Lung (tissue), 12 donors: ENCODE results near the gene PRKCB. TPM values are rescaled to one million over a fixed set of nuclear protein-coding genes. Genes with fewer than 3 reads are reported as not detected.
A peak's percentile ranks its signal among the peaks of the same experiment; 100 is the strongest.

ENCODE experiments used
- ATAC-seq: fragments of 200-7000 bp; cut with Tn5 transposase; one replicate; pipeline ENCODE4 v1.9.1; 2020; ENCODE audit warnings: moderate number of reproducible peaks; ENCODE audit not compliant: insufficient read depth, low FRiP score
- DNase-seq, 3 donors: peaks; one replicate each; pipeline ENCODE4 v3.0.0-alpha.2; 2013 to 2017
- H3K27ac ChIP-seq, 2 donors: one replicate each; pipeline ENCODE4 v1.5.1; 2013; ENCODE audit warnings: mild to moderate bottlenecking in 2 of 2, moderate library complexity in 2 of 2, control low read depth in 1 of 2, inconsistent platforms in 1 of 2, low read depth in 1 of 2, low read length in 1 of 2
- H3K27me3 ChIP-seq, 3 donors: one replicate each; pipeline ENCODE4 v1.5.1; 2013; ENCODE audit warnings: low read length in 2 of 3; ENCODE audit not compliant: control insufficient read depth in 3 of 3, insufficient read depth in 3 of 3
- H3K36me3 ChIP-seq, 4 donors: one replicate each; pipeline ENCODE4 v1.5.1; 2013; ENCODE audit warnings: low read length in 4 of 4, mild to moderate bottlenecking in 1 of 4, moderate library complexity in 1 of 4; ENCODE audit not compliant: control insufficient read depth in 4 of 4, insufficient read depth in 4 of 4
- H3K4me1 ChIP-seq, 5 donors: one replicate each; pipeline ENCODE4 v1.5.1; 2013; ENCODE audit warnings: low read length in 5 of 5, mild to moderate bottlenecking in 2 of 5, moderate library complexity in 1 of 5; ENCODE audit not compliant: control insufficient read depth in 5 of 5, insufficient read depth in 5 of 5
- H3K4me3 ChIP-seq: one replicate; pipeline ENCODE4 v1.5.1; 2013; ENCODE audit warnings: mild to moderate bottlenecking, control low read depth, moderate library complexity
- H3K9ac ChIP-seq, 2 donors: one replicate each; pipeline ENCODE4 v1.5.1; 2013; ENCODE audit warnings: low read length in 2 of 2, control low read depth in 1 of 2; ENCODE audit not compliant: insufficient read depth in 1 of 2
- H3K9me3 ChIP-seq, 4 donors: one replicate each; pipeline ENCODE4 v1.5.1; 2013; ENCODE audit warnings: low read length in 3 of 4, mild to moderate bottlenecking in 1 of 4, moderate library complexity in 1 of 4; ENCODE audit not compliant: control insufficient read depth in 4 of 4, insufficient read depth in 3 of 4
- WGBS, 2 donors: extraction: QIAGEN DNeasy Blood & Tissue Kit; methylation state at CpG; one replicate each; pipeline ENCODE4 v1.1.7; 2013; 5-methylcytosine and 5-hydroxymethylcytosine counted together
- polyA plus RNA-seq, 2 donors: library from polyadenylated mRNA; stranded (reverse); fragments of 200-250 nt; gene quantifications; one replicate each; pipeline ENCODE4 v1.2.1, GENCODE V29; 2013
- total RNA-seq, 2 donors: library from RNA; depleted of rRNA in 1 of 2; stranded (reverse); fragments of >200 nt in 1 of 2; gene quantifications; one replicate each; pipeline ENCODE4 v1.2.1, GENCODE V29; 2014 to 2021
- TF ChIP-seq, protein P1 (sequence below): IDR thresholded peaks from 2 replicates; pipeline ENCODE4 v1.5.1; 2012; ENCODE audit warnings: mild to moderate bottlenecking; ENCODE audit errors: control extremely low read depth, extremely low read depth
- donor health status: control.
- donor health status: control.
- donor health status: Bipolar disorder and iron deficiency.
- donor health status: healthy.
- donor health status: DM: yes; HTN: yes; CAD: no.

Gene PRKCB
- total and polyA plus RNA-seq, 4 donors = 2.5 to 46.4 (median 21.8) TPM

DNA sequence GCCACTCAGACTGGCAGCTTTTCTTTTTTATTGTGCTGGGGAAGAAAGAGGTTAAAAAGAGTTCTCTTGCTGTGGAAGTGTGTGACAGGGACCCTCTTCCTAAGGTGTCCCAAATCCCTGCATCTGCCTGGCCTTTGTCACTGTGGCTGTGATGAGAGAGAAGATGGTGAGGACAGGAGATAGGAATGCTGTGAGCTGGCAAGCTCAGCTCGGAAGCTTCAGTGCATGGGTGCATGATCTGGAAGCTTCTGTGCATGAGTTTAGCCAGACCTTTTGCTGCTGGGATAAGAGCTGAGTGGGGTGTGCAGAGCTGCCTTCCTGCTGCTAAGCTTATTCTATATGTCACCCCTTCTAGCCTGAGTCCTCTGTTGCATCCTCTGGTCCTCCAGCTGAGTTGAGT is 317.0 kb downstream of the PRKCB start:
- ATAC-seq (no peak), DNase-seq (no peak)
- Histone ChIP-seq H3K4me3 (no peak overlapping the region), H3K27ac (no peak overlapping the region), H3K9me3 (peaks cover 0 to 1% (median 0%) of the 10 kb centered on the region in 4 donors), H3K36me3 (peaks cover 0 to 15% (median 3%) of the 10 kb centered on the region in 4 donors), H3K4me1 (no peaks in the 10 kb centered on the region), H3K27me3 (no peaks in the 10 kb centered on the region), H3K9ac (no peak overlapping the region)
- TF ChIP-seq, protein P1, sequence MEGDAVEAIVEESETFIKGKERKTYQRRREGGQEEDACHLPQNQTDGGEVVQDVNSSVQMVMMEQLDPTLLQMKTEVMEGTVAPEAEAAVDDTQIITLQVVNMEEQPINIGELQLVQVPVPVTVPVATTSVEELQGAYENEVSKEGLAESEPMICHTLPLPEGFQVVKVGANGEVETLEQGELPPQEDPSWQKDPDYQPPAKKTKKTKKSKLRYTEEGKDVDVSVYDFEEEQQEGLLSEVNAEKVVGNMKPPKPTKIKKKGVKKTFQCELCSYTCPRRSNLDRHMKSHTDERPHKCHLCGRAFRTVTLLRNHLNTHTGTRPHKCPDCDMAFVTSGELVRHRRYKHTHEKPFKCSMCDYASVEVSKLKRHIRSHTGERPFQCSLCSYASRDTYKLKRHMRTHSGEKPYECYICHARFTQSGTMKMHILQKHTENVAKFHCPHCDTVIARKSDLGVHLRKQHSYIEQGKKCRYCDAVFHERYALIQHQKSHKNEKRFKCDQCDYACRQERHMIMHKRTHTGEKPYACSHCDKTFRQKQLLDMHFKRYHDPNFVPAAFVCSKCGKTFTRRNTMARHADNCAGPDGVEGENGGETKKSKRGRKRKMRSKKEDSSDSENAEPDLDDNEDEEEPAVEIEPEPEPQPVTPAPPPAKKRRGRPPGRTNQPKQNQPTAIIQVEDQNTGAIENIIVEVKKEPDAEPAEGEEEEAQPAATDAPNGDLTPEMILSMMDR = no peak
- WGBS, 2 donors = 75 to 93% methylated on average over 1 of the region's 1 CpG

DNA sequence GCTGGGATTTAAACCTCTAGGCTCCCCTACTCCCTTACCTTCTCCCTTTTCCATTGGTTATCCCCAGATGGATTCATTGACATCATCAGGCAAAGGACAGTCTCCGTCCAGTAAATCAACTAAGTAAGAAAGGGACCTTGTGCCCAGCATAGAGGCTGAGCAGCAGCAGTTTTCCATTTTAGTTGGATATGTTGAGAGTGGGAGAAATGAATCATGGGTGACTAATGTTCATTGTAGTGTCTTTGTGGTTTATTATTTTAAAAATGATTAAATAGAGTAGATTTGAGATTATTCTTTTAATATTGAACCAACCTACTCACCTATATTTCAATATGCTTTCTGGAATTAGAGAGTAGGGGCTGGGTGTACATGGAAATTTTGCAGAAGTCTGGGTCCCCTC is 321.0 kb downstream of the PRKCB start:
- 88 to 89% methylated on average over 1 of the region's 1 CpG for WGBS, 2 donors
- no peak for DNase-seq
- H3K9me3 ChIP-seq = no peaks in the 10 kb centered on the region
- no peaks in the 10 kb centered on the region for H3K27me3 ChIP-seq
- no peak overlapping the region for H3K4me3 ChIP-seq
- H3K9ac ChIP-seq = no peak overlapping the region
- H3K27ac ChIP-seq = no peak overlapping the region
- no peaks in the 10 kb centered on the region for H3K4me1 ChIP-seq
- TF ChIP-seq, protein P1 = no peak
- H3K36me3 ChIP-seq = peaks cover 0 to 18% (median 3%) of the 10 kb centered on the region in 4 donors
- ATAC-seq = no peak

DNA sequence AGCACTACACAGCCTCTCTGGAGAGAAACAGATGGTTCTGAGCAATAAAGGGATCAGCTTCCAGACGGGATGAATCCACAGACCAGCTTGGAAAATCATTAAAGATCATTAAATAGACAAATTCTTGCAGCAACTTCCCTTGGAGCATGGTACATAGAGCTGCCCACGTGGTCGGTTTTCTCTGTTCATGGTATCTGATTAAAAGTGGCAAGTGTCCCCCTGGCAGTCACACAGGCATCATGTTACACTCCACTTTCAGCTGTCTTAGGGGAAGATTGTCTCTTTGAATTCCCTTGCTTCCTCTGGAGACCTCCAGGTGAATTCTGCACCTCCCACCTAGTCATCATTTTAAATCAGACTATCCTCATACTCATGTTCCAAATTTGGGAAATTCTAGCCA is 328.2 kb downstream of the PRKCB start:
- ATAC-seq (no peak), DNase-seq (peak in 1 of 3 donors; percentile 16)
- H3K27ac ChIP-seq = no peak overlapping the region
- peaks cover 0 to 17% (median 0%) of the 10 kb centered on the region in 5 donors for H3K4me1 ChIP-seq
- TF ChIP-seq, protein P1 = no peak
- WGBS, 2 donors = 29 to 63% methylated on average over 3 of the region's 3 CpGs
- no peaks in the 10 kb centered on the region for H3K27me3 ChIP-seq
- H3K4me3 ChIP-seq = no peak overlapping the region
- H3K9me3 ChIP-seq = no peaks in the 10 kb centered on the region
- H3K36me3 ChIP-seq = peaks cover 0 to 7% (median 2%) of the 10 kb centered on the region in 4 donors
- no peak overlapping the region for H3K9ac ChIP-seq

DNA sequence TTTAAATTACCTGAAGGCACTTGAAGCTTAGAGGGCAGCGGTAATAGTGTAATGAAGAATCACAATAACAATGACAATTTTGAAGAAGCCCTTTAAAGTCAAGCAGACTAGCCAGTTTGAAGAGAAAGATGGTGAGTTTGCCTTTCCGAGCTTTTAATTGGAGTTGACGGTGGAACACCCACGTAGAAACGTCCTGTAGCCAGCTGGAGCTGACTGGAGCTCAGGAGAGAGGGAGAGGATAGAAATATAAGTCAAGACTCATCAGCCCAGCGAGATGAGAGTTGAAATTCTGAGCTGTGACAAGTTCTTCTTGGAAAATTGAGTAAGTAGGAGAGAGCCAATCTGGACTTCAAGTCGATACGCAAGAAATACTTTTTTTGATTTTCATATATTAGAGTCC is 328.6 kb downstream of the PRKCB start:
- DNase-seq (peak in 2 of 3 donors; percentile 33 to 49), ATAC-seq (no peak)
- H3K36me3 ChIP-seq = peaks cover 0 to 12% (median 3%) of the 10 kb centered on the region in 4 donors
- TF ChIP-seq, protein P1 = no peak
- H3K9me3 ChIP-seq = no peaks in the 10 kb centered on the region
- H3K27me3 ChIP-seq = no peaks in the 10 kb centered on the region
- peaks cover 0 to 17% (median 0%) of the 10 kb centered on the region in 5 donors for H3K4me1 ChIP-seq
- H3K27ac ChIP-seq = no peak overlapping the region
- H3K4me3 ChIP-seq = no peak overlapping the region
- no peak overlapping the region for H3K9ac ChIP-seq
- 65 to 88% methylated on average over 8 of the region's 8 CpGs for WGBS, 2 donors
